ENCODE results near the gene FUZ.

- TF ChIP-seq CTCF (IDR thresholded peaks at IDR 0.05) = no peak
- TF ChIP-seq POLR2A (IDR thresholded peaks at IDR 0.05) = no peak
Observed at GRCh38 chr19:49849433-49850220, 36.5 kb upstream of the FUZ start.

Measured in esophagus squamous epithelium (tissue), 4 donors.